WTC11 (cell line): ENCODE results near the gene STK39. TPM values are rescaled to one million over a fixed set of nuclear protein-coding genes. Genes with fewer than 3 reads are reported as not detected.

Experiments
- ATAC-seq: fragments of 200-7000 bp; cut with Tn5 transposase; 2 replicates; pipeline ENCODE4 v1.10.0; 2021; ENCODE audit warnings: mild to moderate bottlenecking, moderate library complexity
- CTCF ChIA-PET: fragments of 300-600 bp; sonication (Branson Sonifier 250); formaldehyde crosslinking; loops from one replicate; lab custom pipeline; 2021; ENCODE audit warnings: antibody characterized with exemption; lab: Charles Lee
- POLR2A ChIA-PET: fragments of 350-600 bp; sonication (Branson Sonifier 250); formaldehyde crosslinking; loops from one replicate; lab custom pipeline; 2021; ENCODE audit warnings: antibody characterized with exemption; lab: Charles Lee
- DNase-seq: peaks from one replicate; pipeline ENCODE4 v3.0.0; 2021; ENCODE audit warnings: low spot score
- H3K27ac Mint-ChIP-seq: 2 replicates; pipeline ENCODE4 v1.8.0; 2021; ENCODE audit warnings: mixed read lengths
- H3K27me3 Mint-ChIP-seq: 2 replicates; pipeline ENCODE4 v1.8.0; 2021; ENCODE audit warnings: low read depth, mild to moderate bottlenecking, moderate library complexity, mixed read lengths
- H3K36me3 Mint-ChIP-seq: 2 replicates; pipeline ENCODE4 v1.8.0; 2021; ENCODE audit warnings: mixed read lengths
- H3K4me1 Mint-ChIP-seq: 2 replicates; pipeline ENCODE4 v1.8.0; 2022; ENCODE audit warnings: mixed read lengths
- H3K4me3 Mint-ChIP-seq: 2 replicates; pipeline ENCODE4 v1.8.0; 2021; ENCODE audit warnings: mild to moderate bottlenecking, moderate library complexity, mixed read lengths
- H3K9me3 Mint-ChIP-seq: 2 replicates; pipeline ENCODE4 v1.8.0; 2021; ENCODE audit warnings: mixed read lengths
- ETV6 ChIP-seq: sonication (generic); formaldehyde crosslinking; IDR thresholded peaks from 2 replicates; pipeline ENCODE4 v1.8.1; 2022; ENCODE audit warnings: mild to moderate bottlenecking, missing genetic modification reagents
- FOXJ3 ChIP-seq: sonication (generic); formaldehyde crosslinking; IDR thresholded peaks from 2 replicates; pipeline ENCODE4 v1.9.0; 2021; ENCODE audit warnings: missing genetic modification reagents, mild to moderate bottlenecking, borderline replicate concordance
- FOXK1 ChIP-seq: sonication (generic); formaldehyde crosslinking; IDR thresholded peaks from 2 replicates; pipeline ENCODE4 v1.8.0; 2022; ENCODE audit warnings: mild to moderate bottlenecking, moderate library complexity, missing genetic modification reagents
- KAT7 ChIP-seq: sonication (generic); formaldehyde crosslinking; IDR thresholded peaks from 2 replicates; pipeline ENCODE4 v1.8.1; 2023; ENCODE audit warnings: missing genetic modification reagents, mild to moderate bottlenecking, borderline replicate concordance
- MXD4 ChIP-seq: fragments of 250-450 bp; sonication (Bioruptor Pico); IDR thresholded peaks from 2 replicates; pipeline ENCODE4 v1.8.0; 2021; ENCODE audit warnings: mild to moderate bottlenecking, moderate library complexity, borderline replicate concordance
- NFYB ChIP-seq: sonication (generic); formaldehyde crosslinking; conservative IDR thresholded peaks from 2 replicates; pipeline ENCODE4 v1.8.0; 2022; ENCODE audit warnings: low read depth, missing genetic modification reagents
- NR1H2 ChIP-seq: sonication (generic); formaldehyde crosslinking; IDR thresholded peaks from 2 replicates; pipeline ENCODE4 v1.9.0; 2021; ENCODE audit warnings: mild to moderate bottlenecking, moderate library complexity, missing genetic modification reagents
- OVOL2 ChIP-seq: fragments of 250-450 bp; sonication (Bioruptor Pico); IDR thresholded peaks from 2 replicates; pipeline ENCODE4 v1.9.0; 2021; ENCODE audit warnings: mild to moderate bottlenecking, borderline replicate concordance
- TCF7 ChIP-seq: sonication (generic); formaldehyde crosslinking; IDR thresholded peaks from 2 replicates; pipeline ENCODE4 v1.8.0; 2022; ENCODE audit warnings: mild to moderate bottlenecking, low read depth, missing genetic modification reagents, moderate library complexity
- TEAD4 ChIP-seq: sonication (generic); formaldehyde crosslinking; IDR thresholded peaks from 2 replicates; pipeline ENCODE4 v1.8.0; 2022; ENCODE audit warnings: mild to moderate bottlenecking, missing genetic modification reagents
- ZBTB21 ChIP-seq: sonication (generic); formaldehyde crosslinking; IDR thresholded peaks from 2 replicates; pipeline ENCODE4 v1.8.1; 2023; ENCODE audit warnings: mild to moderate bottlenecking, missing genetic modification reagents, borderline replicate concordance
- ZNF219 ChIP-seq: sonication (generic); formaldehyde crosslinking; IDR thresholded peaks from 2 replicates; pipeline ENCODE4 v1.8.0; 2023; ENCODE audit warnings: missing genetic modification reagents, mild to moderate bottlenecking, borderline replicate concordance
- ZNF263 ChIP-seq: sonication (generic); formaldehyde crosslinking; IDR thresholded peaks from 2 replicates; pipeline ENCODE4 v1.8.1; 2022; ENCODE audit warnings: low read depth, mild to moderate bottlenecking, moderate library complexity, missing genetic modification reagents
- ZNF317 ChIP-seq: sonication (generic); formaldehyde crosslinking; IDR thresholded peaks from 2 replicates; pipeline ENCODE4 v1.8.1; 2023; ENCODE audit warnings: low read depth, mild to moderate bottlenecking, moderate library complexity, missing genetic modification reagents, borderline replicate concordance
- ZNF423 ChIP-seq: fragments of 250-450 bp; sonication (Bioruptor Pico); IDR thresholded peaks from 2 replicates; pipeline ENCODE4 v2.1.2; 2022; ENCODE audit warnings: mild to moderate bottlenecking, moderate library complexity
- ZNF671 ChIP-seq: fragments of 250-450 bp; sonication (Bioruptor Pico); IDR thresholded peaks from 2 replicates; pipeline ENCODE4 v1.8.0; 2021; ENCODE audit warnings: mild to moderate bottlenecking
- total RNA-seq: library from RNA; stranded (reverse); gene quantifications from 3 replicates; pipeline ENCODE4 v1.2.3, GENCODE V29; 2021
- TF ChIP-seq, protein P1 (sequence below): sonication (generic); formaldehyde crosslinking; IDR thresholded peaks from 2 replicates; pipeline ENCODE4 v1.8.1; 2023; ENCODE audit warnings: mild to moderate bottlenecking, missing genetic modification reagents, moderate library complexity
- TF ChIP-seq, protein P2 (sequence below): fragments of 250-450 bp; sonication (Bioruptor Pico); IDR thresholded peaks from 2 replicates; pipeline ENCODE4 v2.1.2; 2022; ENCODE audit warnings: mild to moderate bottlenecking, moderate library complexity
- TF ChIP-seq, protein P3 (sequence below): fragments of 250-450 bp; sonication (Bioruptor Pico); IDR thresholded peaks from 2 replicates; pipeline ENCODE4 v1.9.0; 2021; ENCODE audit warnings: mild to moderate bottlenecking
- TF ChIP-seq, protein P4 (sequence below): fragments of 250-450 bp; sonication (Bioruptor Pico); IDR thresholded peaks from 2 replicates; pipeline ENCODE4 v1.8.0; 2021; ENCODE audit warnings: mild to moderate bottlenecking
- TF ChIP-seq, protein P5 (sequence below): sonication (generic); formaldehyde crosslinking; IDR thresholded peaks from 2 replicates; pipeline ENCODE4 v1.8.1; 2023; ENCODE audit warnings: mild to moderate bottlenecking, missing genetic modification reagents
- TF ChIP-seq, protein P6 (sequence below): sonication (generic); formaldehyde crosslinking; IDR thresholded peaks from 2 replicates; pipeline ENCODE4 v1.8.0; 2022; ENCODE audit warnings: missing genetic modification reagents
- TF ChIP-seq, protein P7 (sequence below): fragments of 250-450 bp; sonication (Bioruptor Pico); conservative IDR thresholded peaks from 2 replicates; pipeline ENCODE4 v1.9.0; 2021; ENCODE audit warnings: mild to moderate bottlenecking

Gene STK39
- total RNA-seq, 1 experiment from 2014 or later: 20.5 TPM

DNA sequence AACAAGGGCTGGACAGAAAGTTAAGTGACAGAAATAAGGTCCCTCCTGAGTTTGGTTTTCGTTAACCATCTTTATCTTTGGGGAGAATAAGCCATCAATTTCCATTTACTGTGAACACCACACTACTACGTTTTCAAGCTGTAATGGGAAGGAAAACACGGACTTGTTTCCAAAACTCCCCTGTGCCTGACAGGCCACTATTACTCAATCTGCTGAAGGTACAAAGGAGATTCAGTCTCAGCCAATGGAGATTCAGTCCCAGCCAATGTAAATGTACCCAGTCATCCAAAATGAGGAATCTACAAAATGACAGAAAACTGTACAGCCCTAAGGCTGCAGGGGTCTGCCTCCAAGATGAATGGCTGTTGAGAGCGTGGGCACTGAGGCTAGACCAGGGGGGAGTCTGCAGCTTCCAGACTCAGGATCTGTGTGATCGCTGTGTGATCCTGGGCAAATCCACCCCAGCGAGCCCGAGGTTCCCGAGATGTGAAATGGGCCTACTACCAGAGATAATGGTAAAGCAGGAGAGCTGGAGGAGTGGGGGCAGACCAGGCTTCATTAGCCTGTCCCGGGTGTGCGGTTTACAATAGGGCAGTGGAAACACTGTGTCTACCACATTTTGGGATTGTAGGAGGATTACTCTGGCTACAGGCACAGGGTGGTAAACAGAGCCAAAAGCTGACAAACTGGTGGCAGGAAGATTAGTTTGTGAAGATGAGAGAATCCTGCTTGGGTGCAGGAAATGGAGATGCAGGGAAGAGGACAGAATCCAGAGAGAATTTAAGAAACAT, 284.8 kb downstream of the STK39 start (continued):
- TF ChIP-seq, protein P1, sequence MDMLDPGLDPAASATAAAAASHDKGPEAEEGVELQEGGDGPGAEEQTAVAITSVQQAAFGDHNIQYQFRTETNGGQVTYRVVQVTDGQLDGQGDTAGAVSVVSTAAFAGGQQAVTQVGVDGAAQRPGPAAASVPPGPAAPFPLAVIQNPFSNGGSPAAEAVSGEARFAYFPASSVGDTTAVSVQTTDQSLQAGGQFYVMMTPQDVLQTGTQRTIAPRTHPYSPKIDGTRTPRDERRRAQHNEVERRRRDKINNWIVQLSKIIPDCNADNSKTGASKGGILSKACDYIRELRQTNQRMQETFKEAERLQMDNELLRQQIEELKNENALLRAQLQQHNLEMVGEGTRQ (CRISPR knock-in tag): no peak
- TF ChIP-seq, protein P2, sequence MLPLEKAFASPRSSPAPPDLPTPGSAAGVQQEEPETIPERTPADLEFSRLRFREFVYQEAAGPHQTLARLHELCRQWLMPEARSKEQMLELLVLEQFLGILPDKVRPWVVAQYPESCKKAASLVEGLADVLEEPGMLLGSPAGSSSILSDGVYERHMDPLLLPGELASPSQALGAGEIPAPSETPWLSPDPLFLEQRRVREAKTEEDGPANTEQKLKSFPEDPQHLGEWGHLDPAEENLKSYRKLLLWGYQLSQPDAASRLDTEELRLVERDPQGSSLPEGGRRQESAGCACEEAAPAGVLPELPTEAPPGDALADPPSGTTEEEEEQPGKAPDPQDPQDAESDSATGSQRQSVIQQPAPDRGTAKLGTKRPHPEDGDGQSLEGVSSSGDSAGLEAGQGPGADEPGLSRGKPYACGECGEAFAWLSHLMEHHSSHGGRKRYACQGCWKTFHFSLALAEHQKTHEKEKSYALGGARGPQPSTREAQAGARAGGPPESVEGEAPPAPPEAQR (CRISPR knock-in tag): no peak
- TF ChIP-seq ZNF219 (CRISPR knock-in tag): no peak
- TF ChIP-seq, protein P3, sequence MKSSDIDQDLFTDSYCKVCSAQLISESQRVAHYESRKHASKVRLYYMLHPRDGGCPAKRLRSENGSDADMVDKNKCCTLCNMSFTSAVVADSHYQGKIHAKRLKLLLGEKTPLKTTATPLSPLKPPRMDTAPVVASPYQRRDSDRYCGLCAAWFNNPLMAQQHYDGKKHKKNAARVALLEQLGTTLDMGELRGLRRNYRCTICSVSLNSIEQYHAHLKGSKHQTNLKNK: no peak
- no peak for TF ChIP-seq NFYB

DNA sequence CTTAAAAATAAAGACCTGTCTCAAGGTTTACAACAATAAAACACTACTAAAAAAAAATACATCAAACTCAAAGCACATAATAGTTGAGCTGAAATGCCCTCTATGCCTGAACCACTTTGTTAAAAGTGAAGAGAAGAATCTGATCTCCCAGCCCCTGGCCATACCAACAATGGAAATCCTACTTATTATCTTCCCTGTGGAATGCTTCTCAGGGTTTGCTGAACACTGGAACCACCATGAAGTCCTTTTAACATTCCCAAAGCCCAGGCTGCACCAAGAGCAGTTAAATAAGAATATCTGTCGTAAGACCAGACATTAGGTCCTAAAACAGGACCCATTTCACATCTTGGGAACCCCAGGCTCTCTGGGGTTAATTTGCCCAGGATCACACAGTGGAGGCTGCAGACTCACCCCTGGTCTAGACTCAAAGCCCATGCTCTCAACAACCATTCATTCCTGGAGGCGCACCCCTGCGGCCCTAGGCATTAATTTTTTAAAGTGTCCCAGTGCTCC, 285.8 kb downstream of the STK39 start:
- H3K4me1 Mint-ChIP-seq: peaks cover 23% of the 10 kb centered on the region

DNA sequence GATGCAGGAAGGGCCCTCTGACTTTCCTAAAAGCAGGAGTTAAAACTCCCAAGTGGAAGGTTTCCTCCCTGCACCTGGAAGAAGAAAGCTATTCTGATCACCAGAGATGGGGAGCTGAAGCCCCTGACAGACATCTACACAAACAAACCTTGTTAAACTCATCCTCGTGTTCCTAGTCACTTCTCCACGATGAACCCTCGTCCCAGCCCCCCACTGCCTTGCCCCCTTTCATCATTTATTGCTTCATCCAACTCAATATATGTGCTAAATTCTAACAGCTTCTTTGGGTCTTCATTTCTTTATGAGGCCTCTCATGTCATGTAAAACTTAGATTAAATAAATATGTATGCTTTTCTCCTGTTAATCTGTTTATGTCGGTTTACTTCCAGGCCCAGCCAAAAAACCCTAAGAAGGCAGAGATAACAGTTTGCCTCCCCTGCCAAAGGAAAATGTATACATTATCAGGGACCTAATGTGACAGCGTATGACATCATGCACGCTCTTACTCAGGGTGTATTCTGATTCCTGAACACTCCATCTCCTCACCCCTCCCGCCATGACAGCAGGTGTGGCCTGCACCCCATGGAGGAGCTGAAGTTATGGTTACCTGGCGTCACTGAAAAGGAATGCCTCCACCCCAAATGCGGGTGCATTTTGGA, 287.2 kb downstream of the STK39 start:
- H3K27me3 Mint-ChIP-seq: no peaks in the 10 kb centered on the region
- no peak overlapping the region for H3K4me3 Mint-ChIP-seq
- TF ChIP-seq ZBTB21 (no peak), MXD4 (CRISPR knock-in tag) (no peak), OVOL2 (CRISPR knock-in tag) (no peak), KAT7 (no peak), ZNF671 (CRISPR knock-in tag) (no peak)
- TF ChIP-seq, protein P4, sequence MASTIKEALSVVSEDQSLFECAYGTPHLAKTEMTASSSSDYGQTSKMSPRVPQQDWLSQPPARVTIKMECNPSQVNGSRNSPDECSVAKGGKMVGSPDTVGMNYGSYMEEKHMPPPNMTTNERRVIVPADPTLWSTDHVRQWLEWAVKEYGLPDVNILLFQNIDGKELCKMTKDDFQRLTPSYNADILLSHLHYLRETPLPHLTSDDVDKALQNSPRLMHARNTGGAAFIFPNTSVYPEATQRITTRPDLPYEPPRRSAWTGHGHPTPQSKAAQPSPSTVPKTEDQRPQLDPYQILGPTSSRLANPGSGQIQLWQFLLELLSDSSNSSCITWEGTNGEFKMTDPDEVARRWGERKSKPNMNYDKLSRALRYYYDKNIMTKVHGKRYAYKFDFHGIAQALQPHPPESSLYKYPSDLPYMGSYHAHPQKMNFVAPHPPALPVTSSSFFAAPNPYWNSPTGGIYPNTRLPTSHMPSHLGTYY: no peak
- TF ChIP-seq, protein P5, sequence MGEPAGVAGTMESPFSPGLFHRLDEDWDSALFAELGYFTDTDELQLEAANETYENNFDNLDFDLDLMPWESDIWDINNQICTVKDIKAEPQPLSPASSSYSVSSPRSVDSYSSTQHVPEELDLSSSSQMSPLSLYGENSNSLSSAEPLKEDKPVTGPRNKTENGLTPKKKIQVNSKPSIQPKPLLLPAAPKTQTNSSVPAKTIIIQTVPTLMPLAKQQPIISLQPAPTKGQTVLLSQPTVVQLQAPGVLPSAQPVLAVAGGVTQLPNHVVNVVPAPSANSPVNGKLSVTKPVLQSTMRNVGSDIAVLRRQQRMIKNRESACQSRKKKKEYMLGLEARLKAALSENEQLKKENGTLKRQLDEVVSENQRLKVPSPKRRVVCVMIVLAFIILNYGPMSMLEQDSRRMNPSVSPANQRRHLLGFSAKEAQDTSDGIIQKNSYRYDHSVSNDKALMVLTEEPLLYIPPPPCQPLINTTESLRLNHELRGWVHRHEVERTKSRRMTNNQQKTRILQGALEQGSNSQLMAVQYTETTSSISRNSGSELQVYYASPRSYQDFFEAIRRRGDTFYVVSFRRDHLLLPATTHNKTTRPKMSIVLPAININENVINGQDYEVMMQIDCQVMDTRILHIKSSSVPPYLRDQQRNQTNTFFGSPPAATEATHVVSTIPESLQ (CRISPR knock-in tag): no peak
- TF ChIP-seq, protein P6, sequence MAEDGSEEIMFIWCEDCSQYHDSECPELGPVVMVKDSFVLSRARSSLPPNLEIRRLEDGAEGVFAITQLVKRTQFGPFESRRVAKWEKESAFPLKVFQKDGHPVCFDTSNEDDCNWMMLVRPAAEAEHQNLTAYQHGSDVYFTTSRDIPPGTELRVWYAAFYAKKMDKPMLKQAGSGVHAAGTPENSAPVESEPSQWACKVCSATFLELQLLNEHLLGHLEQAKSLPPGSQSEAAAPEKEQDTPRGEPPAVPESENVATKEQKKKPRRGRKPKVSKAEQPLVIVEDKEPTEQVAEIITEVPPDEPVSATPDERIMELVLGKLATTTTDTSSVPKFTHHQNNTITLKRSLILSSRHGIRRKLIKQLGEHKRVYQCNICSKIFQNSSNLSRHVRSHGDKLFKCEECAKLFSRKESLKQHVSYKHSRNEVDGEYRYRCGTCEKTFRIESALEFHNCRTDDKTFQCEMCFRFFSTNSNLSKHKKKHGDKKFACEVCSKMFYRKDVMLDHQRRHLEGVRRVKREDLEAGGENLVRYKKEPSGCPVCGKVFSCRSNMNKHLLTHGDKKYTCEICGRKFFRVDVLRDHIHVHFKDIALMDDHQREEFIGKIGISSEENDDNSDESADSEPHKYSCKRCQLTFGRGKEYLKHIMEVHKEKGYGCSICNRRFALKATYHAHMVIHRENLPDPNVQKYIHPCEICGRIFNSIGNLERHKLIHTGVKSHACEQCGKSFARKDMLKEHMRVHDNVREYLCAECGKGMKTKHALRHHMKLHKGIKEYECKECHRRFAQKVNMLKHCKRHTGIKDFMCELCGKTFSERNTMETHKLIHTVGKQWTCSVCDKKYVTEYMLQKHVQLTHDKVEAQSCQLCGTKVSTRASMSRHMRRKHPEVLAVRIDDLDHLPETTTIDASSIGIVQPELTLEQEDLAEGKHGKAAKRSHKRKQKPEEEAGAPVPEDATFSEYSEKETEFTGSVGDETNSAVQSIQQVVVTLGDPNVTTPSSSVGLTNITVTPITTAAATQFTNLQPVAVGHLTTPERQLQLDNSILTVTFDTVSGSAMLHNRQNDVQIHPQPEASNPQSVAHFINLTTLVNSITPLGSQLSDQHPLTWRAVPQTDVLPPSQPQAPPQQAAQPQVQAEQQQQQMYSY (CRISPR knock-in tag): no peak
- DNase-seq (peak; percentile 15), ATAC-seq (peak; percentile 54)
- H3K9me3 Mint-ChIP-seq: no peaks in the 10 kb centered on the region
- CTCF ChIA-PET: interaction anchor here (1.7 kb wide), 1 partner anchor 159 kb away, joined by 9 read pairs; no protein-coding TSS in a partner anchor
- no peak overlapping the region; the same call in 1 of the 2 replicates for H3K27ac Mint-ChIP-seq
- H3K36me3 Mint-ChIP-seq: no peaks in the 10 kb centered on the region
- POLR2A ChIA-PET: no interaction called here
- peaks cover 23% of the 10 kb centered on the region for H3K4me1 Mint-ChIP-seq

More for the DNA sequence above, 285.8 kb downstream of the STK39 start:
- no peak for ATAC-seq
- Mint-ChIP-seq H3K4me3 (no peak overlapping the region), H3K9me3 (no peaks in the 10 kb centered on the region), H3K36me3 (no peaks in the 10 kb centered on the region), H3K27ac (no peak overlapping the region), H3K27me3 (no peaks in the 10 kb centered on the region)
- POLR2A ChIA-PET: no interaction called here
- no peak for DNase-seq
- TF ChIP-seq ZNF263 (CRISPR knock-in tag) (no peak), ZNF219 (CRISPR knock-in tag) (no peak), TEAD4 (CRISPR knock-in tag) (no peak), NR1H2 (CRISPR knock-in tag) (no peak), OVOL2 (CRISPR knock-in tag) (no peak), ZNF317 (CRISPR knock-in tag) (no peak), TCF7 (no peak), ETV6 (CRISPR knock-in tag) (no peak), ZNF423 (no peak), FOXJ3 (CRISPR knock-in tag) (no peak), FOXK1 (no peak)
- TF ChIP-seq, protein P7, sequence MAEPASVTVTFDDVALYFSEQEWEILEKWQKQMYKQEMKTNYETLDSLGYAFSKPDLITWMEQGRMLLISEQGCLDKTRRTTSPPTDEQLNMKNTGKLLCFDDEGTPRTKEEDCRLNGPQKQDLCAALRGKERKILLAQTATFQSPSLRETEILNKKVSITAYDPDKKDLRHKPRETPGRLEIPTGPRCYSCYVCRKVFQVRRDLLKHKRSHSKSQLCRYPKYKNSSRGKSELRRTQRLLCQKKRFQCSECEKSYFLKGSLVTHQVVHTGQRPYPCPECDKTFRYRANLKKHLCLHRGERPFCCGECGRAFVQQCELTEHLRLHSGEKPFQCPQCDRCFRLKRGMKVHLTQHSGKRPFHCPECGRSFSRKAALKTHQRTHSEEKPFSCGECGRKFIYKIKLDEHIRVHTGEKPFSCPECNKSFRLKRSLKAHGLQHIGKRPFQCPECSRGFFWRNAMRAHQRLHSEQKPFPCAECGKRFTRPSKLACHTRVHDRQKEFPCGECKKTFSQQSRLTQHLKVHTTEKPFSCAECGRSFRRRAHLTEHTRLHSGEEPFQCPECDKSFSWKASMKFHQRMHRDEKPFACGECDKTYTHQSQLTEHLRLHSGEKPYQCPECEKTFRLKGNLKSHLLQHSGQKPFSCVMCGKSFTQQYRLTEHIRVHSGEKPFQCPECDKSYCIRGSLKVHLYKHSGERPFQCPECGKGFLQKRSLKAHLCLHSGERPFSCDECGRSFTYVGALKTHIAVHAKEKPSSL (CRISPR knock-in tag): no peak
- CTCF ChIA-PET: interaction anchor here (2.3 kb wide), 1 partner anchor 157 kb away, joined by 11 read pairs; no protein-coding TSS in a partner anchor
